ENCODE measurements around the gene RBFOX2.

DNA sequence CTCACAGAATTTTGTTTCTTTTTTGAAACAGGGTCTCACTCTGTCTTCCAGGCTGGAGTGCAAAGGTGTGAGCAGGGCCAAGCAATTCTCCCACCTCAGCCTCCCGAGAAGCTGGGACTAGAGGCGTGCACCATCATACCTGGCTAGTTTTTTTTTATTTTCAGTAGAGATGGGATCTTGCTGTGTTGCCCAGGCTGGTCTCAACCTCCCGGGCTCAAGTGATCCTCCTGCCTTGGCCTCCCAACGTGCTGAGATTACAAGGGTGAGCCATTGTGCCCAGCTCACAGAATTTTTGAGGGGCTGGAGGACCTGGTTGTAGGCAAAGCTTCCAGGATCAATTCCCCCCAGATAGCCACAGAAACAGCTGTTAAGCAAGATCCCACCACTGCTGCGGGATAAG, 47.1 kb upstream of the RBFOX2 start:
- TF ChIP-seq, protein P1, sequence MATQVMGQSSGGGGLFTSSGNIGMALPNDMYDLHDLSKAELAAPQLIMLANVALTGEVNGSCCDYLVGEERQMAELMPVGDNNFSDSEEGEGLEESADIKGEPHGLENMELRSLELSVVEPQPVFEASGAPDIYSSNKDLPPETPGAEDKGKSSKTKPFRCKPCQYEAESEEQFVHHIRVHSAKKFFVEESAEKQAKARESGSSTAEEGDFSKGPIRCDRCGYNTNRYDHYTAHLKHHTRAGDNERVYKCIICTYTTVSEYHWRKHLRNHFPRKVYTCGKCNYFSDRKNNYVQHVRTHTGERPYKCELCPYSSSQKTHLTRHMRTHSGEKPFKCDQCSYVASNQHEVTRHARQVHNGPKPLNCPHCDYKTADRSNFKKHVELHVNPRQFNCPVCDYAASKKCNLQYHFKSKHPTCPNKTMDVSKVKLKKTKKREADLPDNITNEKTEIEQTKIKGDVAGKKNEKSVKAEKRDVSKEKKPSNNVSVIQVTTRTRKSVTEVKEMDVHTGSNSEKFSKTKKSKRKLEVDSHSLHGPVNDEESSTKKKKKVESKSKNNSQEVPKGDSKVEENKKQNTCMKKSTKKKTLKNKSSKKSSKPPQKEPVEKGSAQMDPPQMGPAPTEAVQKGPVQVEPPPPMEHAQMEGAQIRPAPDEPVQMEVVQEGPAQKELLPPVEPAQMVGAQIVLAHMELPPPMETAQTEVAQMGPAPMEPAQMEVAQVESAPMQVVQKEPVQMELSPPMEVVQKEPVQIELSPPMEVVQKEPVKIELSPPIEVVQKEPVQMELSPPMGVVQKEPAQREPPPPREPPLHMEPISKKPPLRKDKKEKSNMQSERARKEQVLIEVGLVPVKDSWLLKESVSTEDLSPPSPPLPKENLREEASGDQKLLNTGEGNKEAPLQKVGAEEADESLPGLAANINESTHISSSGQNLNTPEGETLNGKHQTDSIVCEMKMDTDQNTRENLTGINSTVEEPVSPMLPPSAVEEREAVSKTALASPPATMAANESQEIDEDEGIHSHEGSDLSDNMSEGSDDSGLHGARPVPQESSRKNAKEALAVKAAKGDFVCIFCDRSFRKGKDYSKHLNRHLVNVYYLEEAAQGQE (IDR thresholded peaks at IDR 0.05; ENCODE audit: low read depth, low read length), result no peak
- TF ChIP-seq, protein P2, sequence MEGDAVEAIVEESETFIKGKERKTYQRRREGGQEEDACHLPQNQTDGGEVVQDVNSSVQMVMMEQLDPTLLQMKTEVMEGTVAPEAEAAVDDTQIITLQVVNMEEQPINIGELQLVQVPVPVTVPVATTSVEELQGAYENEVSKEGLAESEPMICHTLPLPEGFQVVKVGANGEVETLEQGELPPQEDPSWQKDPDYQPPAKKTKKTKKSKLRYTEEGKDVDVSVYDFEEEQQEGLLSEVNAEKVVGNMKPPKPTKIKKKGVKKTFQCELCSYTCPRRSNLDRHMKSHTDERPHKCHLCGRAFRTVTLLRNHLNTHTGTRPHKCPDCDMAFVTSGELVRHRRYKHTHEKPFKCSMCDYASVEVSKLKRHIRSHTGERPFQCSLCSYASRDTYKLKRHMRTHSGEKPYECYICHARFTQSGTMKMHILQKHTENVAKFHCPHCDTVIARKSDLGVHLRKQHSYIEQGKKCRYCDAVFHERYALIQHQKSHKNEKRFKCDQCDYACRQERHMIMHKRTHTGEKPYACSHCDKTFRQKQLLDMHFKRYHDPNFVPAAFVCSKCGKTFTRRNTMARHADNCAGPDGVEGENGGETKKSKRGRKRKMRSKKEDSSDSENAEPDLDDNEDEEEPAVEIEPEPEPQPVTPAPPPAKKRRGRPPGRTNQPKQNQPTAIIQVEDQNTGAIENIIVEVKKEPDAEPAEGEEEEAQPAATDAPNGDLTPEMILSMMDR (IDR thresholded peaks at IDR 0.05 in 2 of 3, conservative IDR thresholded peaks at IDR 0.05 in 1 of 3; ENCODE audit: control insufficient read depth in 2 of 3, extremely low read depth in 1 of 3, insufficient read depth in 1 of 3, low read depth in 3 of 3, low read length in 3 of 3), result no peak
- TF ChIP-seq PAX5 (IDR thresholded peaks at IDR 0.05; ENCODE audit: borderline replicate concordance, low read depth, low read length), result no peak
- no peak for TF ChIP-seq NR2C2 (IDR thresholded peaks at IDR 0.05; ENCODE audit: borderline replicate concordance, control insufficient read depth, insufficient read length, low read depth)
- no peak for TF ChIP-seq NR2C1 (IDR thresholded peaks at IDR 0.05)
- no peak for TF ChIP-seq FOXK2 (IDR thresholded peaks at IDR 0.05)
- TF ChIP-seq KDM1A (IDR thresholded peaks at IDR 0.05; ENCODE audit: borderline replicate concordance), result no peak
- TF ChIP-seq RCOR1 (conservative IDR thresholded peaks at IDR 0.05; ENCODE audit: low read depth, low read length), result no peak
- no peak for TF ChIP-seq RFX5 (IDR thresholded peaks at IDR 0.05; ENCODE audit: low read depth, low read length)
- no peak for TF ChIP-seq JUND (IDR thresholded peaks at IDR 0.05; ENCODE audit: low read depth, low read length)
- no peak for TF ChIP-seq CEBPB (IDR thresholded peaks at IDR 0.05; ENCODE audit: borderline replicate concordance in 1 of 2, low read depth in 2 of 2, low read length in 2 of 2)
- TF ChIP-seq TCF3 (IDR thresholded peaks at IDR 0.05; ENCODE audit: borderline replicate concordance, insufficient read depth, low read depth, low read length), result no peak
- no peak for TF ChIP-seq ZNF622 (IDR thresholded peaks at IDR 0.05)

Data from GM12878 (cell line).